H1 (cell line): ENCODE data around the gene SLC22A31. TPM values are rescaled to one million over a fixed set of nuclear protein-coding genes. Genes with fewer than 3 reads are reported as not detected.

Source experiments
- CTCF ChIA-PET: fragments of 300-600 bp; sonication (Branson Sonifier 250); formaldehyde crosslinking; loops from one replicate; lab custom pipeline; 2021; ENCODE audit not compliant: partially characterized antibody; lab: Charles Lee
- POLR2A ChIA-PET: fragments of 300-600 bp; sonication (Branson Sonifier 250); formaldehyde crosslinking; loops from one replicate; lab custom pipeline; 2021; ENCODE audit warnings: inconsistent platforms; ENCODE audit not compliant: partially characterized antibody; lab: Charles Lee
- DNase-seq, 2 experiments: peaks; one replicate each; pipeline versions ENCODE4 v3.0.0 to v3.0.0-alpha.2; 2010 to 2022; ENCODE audit warnings: low spot score in 2 of 2, low read depth in 1 of 2, mixed read lengths in 1 of 2
- FAIRE-seq: peaks from 2 replicates; lab custom pipeline; 2011; peaks lifted over from hg19 to GRCh38; lab: Jason Lieb, UNC
- H2AFZ ChIP-seq: 2 replicates; pipeline ENCODE4 v1.8.1; 2012; ENCODE audit warnings: low read length, inconsistent platforms
- H2AK5ac ChIP-seq: 2 replicates; pipeline ENCODE4 v1.6.1; 2013; ENCODE audit warnings: low read depth, low read length
- H2BK120ac ChIP-seq: replicated peaks from 2 replicates; pipeline ENCODE3; 2013; ENCODE audit warnings: low read depth, low read length, inconsistent platforms
- H2BK12ac ChIP-seq: 2 replicates; pipeline ENCODE4 v1.6.1; 2013; ENCODE audit warnings: low read depth, low read length
- H2BK15ac ChIP-seq: 2 replicates; pipeline ENCODE4 v1.6.1; 2013; ENCODE audit warnings: low read length
- H2BK20ac ChIP-seq: 2 replicates; pipeline ENCODE4 v1.6.1; 2013; ENCODE audit warnings: low read length
- H2BK5ac ChIP-seq: 2 replicates; pipeline ENCODE4 v1.6.1; 2013; ENCODE audit warnings: low read depth, low read length
- H3K14ac ChIP-seq: 2 replicates; pipeline ENCODE4 v1.6.1; 2013; ENCODE audit warnings: inconsistent platforms; ENCODE audit not compliant: insufficient read length
- H3K18ac ChIP-seq: 2 replicates; pipeline ENCODE4 v1.6.1; 2013; ENCODE audit warnings: low read length; ENCODE audit errors: extremely low read depth
- H3K23ac ChIP-seq: 2 replicates; pipeline ENCODE4 v1.6.1; 2013; ENCODE audit warnings: inconsistent platforms; ENCODE audit not compliant: insufficient read length
- H3K23me2 ChIP-seq: 2 replicates; pipeline ENCODE4 v1.6.1; 2013; ENCODE audit warnings: low read depth, low read length
- H3K27ac ChIP-seq: 2 replicates; pipeline ENCODE4 v1.6.1; 2011; ENCODE audit warnings: low read depth, low read length, inconsistent platforms
- H3K27me3 ChIP-seq, 4 experiments: replicated peaks in 1 of 4; 1 replicate in 1 of 4; 2 replicates in 3 of 4; pipeline versions ENCODE4 v1.6.1 to v1.8.1; 2011 to 2013; ENCODE audit warnings: low read length in 3 of 4, mild to moderate bottlenecking in 3 of 4, inconsistent platforms in 2 of 4, mixed read lengths in 2 of 4, moderate library complexity in 1 of 4; ENCODE audit not compliant: control insufficient read depth in 3 of 4, insufficient read depth in 3 of 4; ENCODE audit errors: extremely low read depth in 1 of 4
- H3K36me3 ChIP-seq, 4 experiments: 2 replicates each; pipeline versions ENCODE4 v1.6.1 to v1.8.1; 2011 to 2013; ENCODE audit warnings: mild to moderate bottlenecking in 4 of 4, low read length in 3 of 4, moderate library complexity in 2 of 4, control low read depth in 1 of 4, inconsistent platforms in 1 of 4; ENCODE audit not compliant: insufficient read depth in 4 of 4, control insufficient read depth in 2 of 4
- H3K4ac ChIP-seq: replicated peaks from 2 replicates; pipeline ENCODE3; 2013; ENCODE audit warnings: low read length, low read depth, mixed read lengths, inconsistent platforms; ENCODE audit not compliant: insufficient read length
- H3K4me1 ChIP-seq, 4 experiments: replicated peaks in 1 of 4; 1 replicate in 1 of 4; 2 replicates in 3 of 4; pipeline versions ENCODE4 v1.6.1 to v1.8.1; 2011 to 2013; ENCODE audit warnings: low read length in 3 of 4, inconsistent platforms in 2 of 4, mixed read lengths in 1 of 4; ENCODE audit not compliant: insufficient read depth in 4 of 4, control insufficient read depth in 3 of 4
- H3K4me2 ChIP-seq, 2 experiments: 2 replicates each; pipeline versions ENCODE4 v1.6.1 to v1.8.1; 2011 to 2013; ENCODE audit warnings: low read depth in 2 of 2, low read length in 2 of 2, control low read depth in 1 of 2, inconsistent platforms in 1 of 2, mild to moderate bottlenecking in 1 of 2; ENCODE audit not compliant: insufficient read depth in 1 of 2
- H3K4me3 ChIP-seq, 4 experiments: fragments of 200-600, 300-600 bp in 1 of 4; sonication (generic), shearing (Covaris generic), sonication (Bioruptor Twin) in 1 of 4; 2 replicates each; pipeline versions ENCODE4 v1.5.1 to v1.8.1; 2011 to 2016; ENCODE audit warnings: low read length in 4 of 4, low read depth in 3 of 4, control low read depth in 2 of 4, inconsistent platforms in 2 of 4, mild to moderate bottlenecking in 2 of 4, mixed read lengths in 1 of 4, moderate library complexity in 1 of 4; ENCODE audit not compliant: insufficient read depth in 2 of 4; ENCODE audit errors: extremely low read depth in 1 of 4
- H3K56ac ChIP-seq: replicated peaks from 2 replicates; pipeline ENCODE3; 2013; ENCODE audit warnings: low read depth, mild to moderate bottlenecking, mixed read lengths, low read length, inconsistent platforms; ENCODE audit not compliant: insufficient read length
- H3K79me1 ChIP-seq: 2 replicates; pipeline ENCODE4 v1.6.1; 2013; ENCODE audit warnings: low read depth, low read length, control low read depth
- H3K79me2 ChIP-seq, 2 experiments: 2 replicates each; pipeline versions ENCODE4 v1.6.1 to v1.8.1; 2012 to 2013; ENCODE audit warnings: low read length in 2 of 2, mild to moderate bottlenecking in 2 of 2, inconsistent platforms in 1 of 2; ENCODE audit not compliant: insufficient read depth in 2 of 2, control insufficient read depth in 1 of 2
- H3K9ac ChIP-seq, 4 experiments: replicated peaks in 1 of 4; 1 replicate in 1 of 4; 2 replicates in 3 of 4; pipeline versions ENCODE4 v1.6.1 to v1.8.1; 2011 to 2013; ENCODE audit warnings: low read depth in 3 of 4, low read length in 3 of 4, control low read depth in 2 of 4, mild to moderate bottlenecking in 2 of 4, moderate library complexity in 2 of 4, inconsistent platforms in 1 of 4; ENCODE audit errors: extremely low read depth in 1 of 4
- H3K9me3 ChIP-seq, 2 experiments: 2 replicates each; pipeline versions ENCODE4 v1.6.1 to v1.8.1; 2012 to 2013; ENCODE audit warnings: mild to moderate bottlenecking in 2 of 2, moderate library complexity in 2 of 2, control low read depth in 1 of 2, inconsistent platforms in 1 of 2, low read depth in 1 of 2, low read length in 1 of 2, mixed read lengths in 1 of 2; ENCODE audit not compliant: insufficient read depth in 2 of 2
- H4K20me1 ChIP-seq, 2 experiments: replicated peaks in 1 of 2; 2 replicates each; pipeline versions ENCODE3 to v1.8.1; 2011 to 2013; ENCODE audit warnings: inconsistent platforms in 2 of 2, low read length in 2 of 2, mild to moderate bottlenecking in 1 of 2; ENCODE audit not compliant: insufficient read depth in 2 of 2, control insufficient read depth in 1 of 2
- H4K5ac ChIP-seq: 2 replicates; pipeline ENCODE4 v1.6.1; 2013; ENCODE audit warnings: low read length, low read depth, mixed read lengths, inconsistent platforms; ENCODE audit not compliant: insufficient read length
- H4K8ac ChIP-seq: 2 replicates; pipeline ENCODE4 v1.8.0; 2013; ENCODE audit warnings: mild to moderate bottlenecking, moderate library complexity, low read length, inconsistent platforms; ENCODE audit not compliant: insufficient read depth; ENCODE audit errors: extremely low read depth
- H4K91ac ChIP-seq: replicated peaks from 2 replicates; pipeline ENCODE3; 2013; ENCODE audit warnings: low read length, mixed read lengths, inconsistent platforms; ENCODE audit not compliant: insufficient read length
- BCL11A ChIP-seq, 2 experiments: IDR thresholded peaks; one replicate each; pipeline ENCODE4 v1.6.1; 2011; ENCODE audit warnings: low read depth in 2 of 2, low read length in 2 of 2, mild to moderate bottlenecking in 2 of 2
- HDAC6 ChIP-seq: IDR thresholded peaks from one replicate; pipeline ENCODE4 v1.7.1; 2012; ENCODE audit warnings: low read depth, mild to moderate bottlenecking, inconsistent platforms, low read length, moderate library complexity
- TCF12 ChIP-seq: IDR thresholded peaks from 2 replicates; pipeline ENCODE4 v1.6.1; 2011; ENCODE audit warnings: low read depth, mild to moderate bottlenecking, low read length
- YY1 ChIP-seq: IDR thresholded peaks from 2 replicates; pipeline ENCODE4 v1.6.1; 2011; ENCODE audit warnings: low read depth, mild to moderate bottlenecking, low read length
- WGBS, 2 experiments: shearing (Covaris generic) in 1 of 2; methylation state at CpG; one replicate each; pipeline versions ENCODE4 v1.1.6 to v1.1.7; 2013 to 2015; ENCODE audit warnings: low lambda C conversion rate in 2 of 2, mixed read lengths in 2 of 2, inconsistent platforms in 1 of 2, low coverage in 1 of 2, missing lambda C conversion rate in 1 of 2; ENCODE audit not compliant: insufficient replicate concordance in 2 of 2, insufficient coverage in 1 of 2, insufficient read length in 1 of 2; ENCODE audit errors: extremely low coverage in 1 of 2, missing lambda C conversion rate in 1 of 2; 5-methylcytosine and 5-hydroxymethylcytosine counted together
- polyA plus RNA-seq, 7 experiments: library from polyadenylated mRNA; depleted of rRNA in 3 of 7; stranded (reverse) in 5 of 7; unstranded in 2 of 7; fragments of >200 nt in 5 of 7; fragments of 200-250 nt in 2 of 7; gene quantifications; 1 replicate in 5 of 7; 2 replicates in 1 of 7; 4 replicates in 1 of 7; pipeline versions ENCODE4 v1.2.1 to v1.2.3, GENCODE V29; 2011 to 2013; ENCODE audit warnings: missing spikeins in 2 of 7, mixed read lengths in 2 of 7
- total RNA-seq: library from RNA; stranded (reverse); fragmentation: NEBNext Ultra II Directional; extraction: Animal tissue kit (Norgen Biotek cat#: 25700); gene quantifications from 2 replicates; pipeline ENCODE4 v1.2.1, GENCODE V29; 2021

The SLC22A31 gene
- total and polyA plus RNA-seq, 2 of the 8 experiments (the other 6 are each of a cell fraction or from before 2014, with no cell fraction given), result 7.7 to 10.6 TPM

DNA sequence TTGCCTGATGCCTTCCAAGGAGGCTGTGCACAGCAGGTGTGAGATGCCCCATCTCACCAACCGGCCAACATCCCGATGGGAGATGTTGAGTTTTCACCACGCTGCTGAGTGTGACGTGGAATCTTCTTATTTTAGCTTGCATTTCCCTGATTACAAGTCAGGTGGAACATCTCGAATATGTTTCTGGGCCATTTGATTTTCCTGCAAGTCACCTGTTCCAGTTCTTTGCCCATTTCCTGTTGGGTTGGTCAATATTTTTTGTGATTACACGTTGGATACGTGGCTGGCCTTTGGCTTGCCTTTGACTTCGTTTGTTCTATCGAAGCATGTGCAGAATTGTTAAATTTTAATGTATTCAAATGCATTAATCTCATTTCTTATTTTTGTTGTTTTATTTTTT lies 37.0 kb downstream of the SLC22A31 start:
- FAIRE-seq (no peak), DNase-seq (no peak)
- no peak overlapping the region for H3K23ac ChIP-seq
- no peak overlapping the region for H3K4me2 ChIP-seq
- no peak overlapping the region for H4K91ac ChIP-seq
- H3K36me3 ChIP-seq, result no peaks in the 10 kb centered on the region
- no peak overlapping the region for H3K4me3 ChIP-seq
- peak overlapping the region; percentile 90; the same call in 1 of the 2 replicates for H2BK20ac ChIP-seq
- H2BK120ac ChIP-seq, result no peak overlapping the region
- no peaks in the 10 kb centered on the region; a peak in 1 of 7 replicates for H3K27me3 ChIP-seq
- no peaks in the 10 kb centered on the region for H3K79me1 ChIP-seq
- H3K9me3 ChIP-seq, result peaks cover 5 to 24% of the 10 kb centered on the region in 2 experiments; a peak in 3 of 4 replicates
- no peaks in the 10 kb centered on the region for H4K20me1 ChIP-seq
- H3K14ac ChIP-seq, result no peak overlapping the region
- H3K27ac ChIP-seq, result no peak overlapping the region
- H2BK15ac ChIP-seq, result no peak overlapping the region
- H2AK5ac ChIP-seq, result no peak overlapping the region
- H2BK12ac ChIP-seq, result no peak overlapping the region
- no peak overlapping the region for H2AFZ ChIP-seq
- no peak overlapping the region for H3K4ac ChIP-seq
- ChIA-PET POLR2A (interaction anchor here (1.2 to 2.1 kb wide), 2 partner anchors 7 to 20 kb away, joined by 3 to 6 read pairs; no protein-coding TSS in a partner anchor), CTCF (interaction anchor here (1.1 to 1.7 kb wide), 3 partner anchors 11 to 365 kb away, joined by 3 to 4 read pairs (median 3); no protein-coding TSS in a partner anchor)
- no peak overlapping the region for H3K56ac ChIP-seq
- no peak overlapping the region for H4K8ac ChIP-seq
- no peaks in the 10 kb centered on the region for H3K23me2 ChIP-seq
- H3K79me2 ChIP-seq, result no peaks in the 10 kb centered on the region
- 89% methylated on average over 9 of the region's 9 CpGs; no CpG with 5 or more reads in 1 of the 2 experiments for WGBS, 2 experiments
- no peak overlapping the region for H3K18ac ChIP-seq
- H2BK5ac ChIP-seq, result no peak overlapping the region
- no peak overlapping the region for H3K9ac ChIP-seq
- peaks cover 0 to 7% (median 6%) of the 10 kb centered on the region in 4 experiments; a peak in 6 of 7 replicates for H3K4me1 ChIP-seq
- no peak overlapping the region for H4K5ac ChIP-seq
- TF ChIP-seq BCL11A (IDR thresholded peaks at IDR 0.05; ENCODE audit: low read depth in 2 of 2, low read length in 2 of 2) (no peak), TCF12 (no peak), YY1 (no peak), HDAC6 (no peak)
